Activated CD4-positive, CD25-positive, alpha-beta regulatory T cell treated with anti-CD3 and anti-CD28 coated beads, Interleukin-2, amount 50 U/mL, for 24 hours (primary cell): ENCODE results near the gene KIRREL1.

Experiments used
- ATAC-seq, 2 donors: fragments of 150-1000 bp; cut with Tn5 transposase; one replicate each; pipeline ENCODE4 v1.10.0; 2021; ENCODE audit warnings: mild to moderate bottlenecking in 1 of 2, moderate library complexity in 1 of 2

Gene KIRREL1

DNA sequence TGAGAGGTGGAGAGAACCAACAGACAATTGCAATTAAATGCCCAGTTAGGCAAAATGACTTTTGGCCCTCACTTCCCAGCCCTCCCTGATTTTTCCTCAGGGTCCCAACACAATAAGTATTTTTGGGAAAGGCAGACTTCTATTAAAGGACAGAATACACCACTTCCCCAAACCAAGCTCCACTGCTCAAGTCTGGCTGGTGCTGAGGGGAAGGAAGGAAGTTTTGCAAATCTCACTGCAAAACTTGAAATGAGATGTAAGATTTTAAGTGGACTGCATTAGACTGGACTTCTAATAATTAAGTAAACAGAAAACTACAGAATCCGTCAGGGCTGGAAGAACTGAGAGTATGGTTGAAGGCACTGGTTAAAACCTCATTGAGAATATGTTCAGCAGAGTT lies 155.0 kb downstream of the KIRREL1 start:
- ATAC-seq: no peak

DNA sequence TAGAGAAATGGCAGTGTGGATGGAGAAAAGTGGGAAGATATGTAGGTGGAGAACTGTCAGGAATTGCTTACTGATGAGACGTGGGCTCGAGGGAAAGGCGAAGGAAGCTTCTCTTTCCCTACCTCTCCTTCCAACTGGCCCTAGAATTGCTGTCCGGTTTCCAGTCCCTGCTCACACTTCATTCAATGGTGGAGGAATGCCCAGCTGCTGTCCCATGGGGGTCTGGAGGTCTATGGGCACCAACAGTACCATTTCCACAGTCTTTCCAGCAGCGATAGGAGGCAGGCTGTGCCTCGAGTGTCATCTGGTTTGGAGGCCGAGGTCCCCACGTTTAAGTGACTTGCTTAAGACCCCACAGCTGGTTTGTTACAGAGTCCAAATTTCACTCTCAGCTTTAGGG lies 155.7 kb downstream of the KIRREL1 start:
- ATAC-seq: no peak
